ENCODE measurements around the gene CINP.
"Not testable (repeated sequence)": the region's sequence is repeated elsewhere in the genome, so short reads cannot be mapped to it uniquely, and the experiment has no call there.

The CINP gene

GRCh38 chr14:102315121-102315520, 47.6 kb downstream of the CINP start:
- peaks cover 54% of the 10 kb centered on the region for H3K4me1 Mint-ChIP-seq

GRCh38 chr14:102314242-102315011, 48.3 kb downstream of the CINP start:
- peaks cover 15% of the 10 kb centered on the region for H3K27me3 Mint-ChIP-seq (ENCODE audit: low read depth, poor library complexity)
- H3K4me1 Mint-ChIP-seq, result peaks cover 52% of the 10 kb centered on the region
- H3K27ac Mint-ChIP-seq, result no peak overlapping the region
- peak; percentile 83 for DNase-seq
- no peaks in the 10 kb centered on the region for H3K9me3 Mint-ChIP-seq
- peak; percentile 97 for TF ChIP-seq CTCF (IDR thresholded peaks at IDR 0.05)
- H3K4me3 Mint-ChIP-seq, result peak overlapping the region; percentile 92
- H3K36me3 Mint-ChIP-seq (ENCODE audit: low read depth), result no peaks in the 10 kb centered on the region

More at GRCh38 chr14:102315121-102315520, 47.6 kb downstream of the CINP start:
- no peak for DNase-seq
- Mint-ChIP-seq H3K36me3 (ENCODE audit: low read depth) (no peaks in the 10 kb centered on the region), H3K9me3 (no peaks in the 10 kb centered on the region), H3K4me3 (peak overlapping the region; percentile 92), H3K27ac (no peak overlapping the region), H3K27me3 (ENCODE audit: low read depth, poor library complexity) (peaks cover 15% of the 10 kb centered on the region)
- no peak for TF ChIP-seq CTCF (IDR thresholded peaks at IDR 0.05)

GRCh38 chr14:102304611-102305506, 57.8 kb downstream of the CINP start, which contains the start of gene MOK:
TSS of gene MOK (minus strand) at chr14:102305164. CDS start at chr14:102304968, 196 bp downstream.
- Mint-ChIP-seq H3K9me3 (no peaks in the 10 kb centered on the region), H3K4me3 (peak within 1 kb of the TSS; percentile 95), H3K27ac (peak within 1 kb of the TSS; percentile 99), H3K36me3 (ENCODE audit: low read depth) (no peaks in the 10 kb centered on the region), H3K27me3 (ENCODE audit: low read depth, poor library complexity) (peaks cover 31% of the 10 kb centered on the region), H3K4me1 (peaks cover 24% of the 10 kb centered on the region)
- TF ChIP-seq CTCF (IDR thresholded peaks at IDR 0.05), result no peak
- peak; percentile 98 for DNase-seq

GRCh38 chr14:102303664-102304063, 59.0 kb downstream of the CINP start:
- peak overlapping the region; percentile 95 for H3K4me3 Mint-ChIP-seq

GRCh38 chr14:102298303-102299070, 64.2 kb downstream of the CINP start:
- DNase-seq; H3K36me3 Mint-ChIP-seq (ENCODE audit: low read depth); H3K27ac Mint-ChIP-seq: not testable (repeated sequence)

More at GRCh38 chr14:102303664-102304063, 59.0 kb downstream of the CINP start:
- no peak for TF ChIP-seq CTCF (IDR thresholded peaks at IDR 0.05)
- Mint-ChIP-seq H3K9me3 (peaks cover 2% of the 10 kb centered on the region), H3K36me3 (ENCODE audit: low read depth) (peaks cover 2% of the 10 kb centered on the region), H3K27ac (no peak overlapping the region), H3K27me3 (ENCODE audit: low read depth, poor library complexity) (peaks cover 29% of the 10 kb centered on the region), H3K4me1 (peaks cover 24% of the 10 kb centered on the region)
- no peak for DNase-seq

More at GRCh38 chr14:102298303-102299070, 64.2 kb downstream of the CINP start:
- H3K4me1 Mint-ChIP-seq, result peaks cover 19% of the 10 kb centered on the region
- H3K27me3 Mint-ChIP-seq (ENCODE audit: low read depth, poor library complexity); H3K4me3 Mint-ChIP-seq; H3K9me3 Mint-ChIP-seq: not testable (repeated sequence)
